Small intestine (tissue), 7 donors: ENCODE data around the gene SMARCA1. TPM values are rescaled to one million over a fixed set of nuclear protein-coding genes. Genes with fewer than 3 reads are reported as not detected.

Experiments
- DNase-seq, 2 donors: peaks; one replicate each; pipeline versions ENCODE4 v3.0.0 to v3.0.0-alpha.2; 2013
- FAIRE-seq: peaks from 2 replicates; lab custom pipeline; 2012; peaks lifted over from hg19 to GRCh38; lab: Jason Lieb, UNC
- H3K27ac ChIP-seq, 3 donors: one replicate each; pipeline ENCODE4 v1.5.1; 2013; ENCODE audit warnings: low read length in 2 of 3, mild to moderate bottlenecking in 2 of 3, control low read depth in 1 of 3, inconsistent platforms in 1 of 3, low read depth in 1 of 3, moderate library complexity in 1 of 3
- H3K27me3 ChIP-seq, 3 donors: one replicate each; pipeline ENCODE4 v1.6.1; 2013; ENCODE audit warnings: low read length in 3 of 3, inconsistent platforms in 1 of 3; ENCODE audit not compliant: control insufficient read depth in 3 of 3, insufficient read depth in 3 of 3
- H3K36me3 ChIP-seq, 3 donors: one replicate each; pipeline ENCODE4 v1.6.1; 2013; ENCODE audit warnings: low read length in 3 of 3, inconsistent platforms in 1 of 3, low read depth in 1 of 3, mild to moderate bottlenecking in 1 of 3, moderate library complexity in 1 of 3; ENCODE audit not compliant: control insufficient read depth in 3 of 3, insufficient read depth in 2 of 3
- H3K4me1 ChIP-seq, 3 donors: one replicate each; pipeline ENCODE4 v1.6.1; 2013; ENCODE audit warnings: low read length in 2 of 3, inconsistent platforms in 1 of 3, low read depth in 1 of 3, mild to moderate bottlenecking in 1 of 3, moderate library complexity in 1 of 3; ENCODE audit not compliant: control insufficient read depth in 3 of 3, insufficient read depth in 2 of 3
- H3K4me3 ChIP-seq, 3 donors: one replicate each; pipeline ENCODE4 v1.5.1; 2013; ENCODE audit warnings: low read length in 3 of 3, control low read depth in 1 of 3, inconsistent platforms in 1 of 3, low read depth in 1 of 3, mild to moderate bottlenecking in 1 of 3, moderate library complexity in 1 of 3
- H3K9me3 ChIP-seq, 2 donors: one replicate each; pipeline ENCODE4 v1.6.1; 2013; ENCODE audit warnings: low read depth in 1 of 2, low read length in 1 of 2; ENCODE audit not compliant: control insufficient read depth in 2 of 2, insufficient read depth in 1 of 2
- WGBS, 3 donors: extraction: QIAGEN DNeasy Blood & Tissue Kit; methylation state at CpG; one replicate each; pipeline ENCODE4 v1.1.7; 2013; 5-methylcytosine and 5-hydroxymethylcytosine counted together
- polyA plus RNA-seq, 4 donors: library from polyadenylated mRNA; stranded (reverse) in 3 of 4; unstranded in 1 of 4; fragments of 200-250 nt in 3 of 4; fragments of 120-200 nt in 1 of 4; gene quantifications; one replicate each; pipeline versions ENCODE4 v1.2.1 to v1.2.3, GENCODE V29; 2013
- donor health status: healthy with polysubstance abuse.
- donor health status: control.
- donor health status: control.
- donor health status: Bipolar disorder and iron deficiency.
- donor health status: healthy.

Gene SMARCA1
- polyA plus RNA-seq, 4 donors: 0.67 to 35.1 (median 4.9) TPM

- Histone ChIP-seq H3K27ac (peak overlapping the region in 2 of 3 donors; percentile 72 to 94), H3K9me3 (no peaks in the 10 kb centered on the region), H3K36me3 (no peaks in the 10 kb centered on the region), H3K4me1 (no peaks in the 10 kb centered on the region), H3K27me3 (no peaks in the 10 kb centered on the region), H3K4me3 (peak overlapping the region; percentile 41 to 96 (median 65))
- FAIRE-seq (no peak), DNase-seq (peak; percentile 28 to 64)
- WGBS, 3 donors: 1 to 26% (median 9%) methylated on average over 22 to 52 of the region's 56 CpGs
Observed at GRCh38 chrX:129522184-129523078, 859 bp downstream of the SMARCA1 start.

DNA sequence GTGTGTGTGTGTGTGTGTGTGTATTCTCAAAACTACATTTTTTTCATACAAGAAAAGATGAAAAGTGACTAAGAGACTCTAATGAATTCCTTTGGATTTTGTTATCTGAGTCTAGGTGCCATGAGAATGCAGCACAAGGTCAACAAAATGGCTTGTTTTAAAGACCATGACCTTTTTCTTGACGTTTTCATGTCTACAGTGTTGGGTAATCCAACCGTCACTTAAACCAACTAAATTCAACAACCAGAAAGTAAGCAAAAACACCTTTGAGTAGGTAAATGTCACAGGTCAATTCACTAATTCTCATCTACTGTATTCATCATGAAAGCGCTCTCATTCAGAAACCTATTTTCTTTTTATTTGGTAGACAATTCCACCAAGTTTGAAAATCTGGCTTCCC lies 3.1 kb downstream of the SMARCA1 start:
- Histone ChIP-seq H3K4me1 (no peaks in the 10 kb centered on the region), H3K27ac (no peak overlapping the region), H3K36me3 (peaks cover 0 to 2% (median 0%) of the 10 kb centered on the region in 3 donors), H3K9me3 (no peaks in the 10 kb centered on the region), H3K27me3 (no peaks in the 10 kb centered on the region), H3K4me3 (no peak overlapping the region)
- FAIRE-seq: no peak
- WGBS, 3 donors: 68 to 80% (median 72%) methylated on average over 3 of the region's 3 CpGs
- no peak for DNase-seq

DNA sequence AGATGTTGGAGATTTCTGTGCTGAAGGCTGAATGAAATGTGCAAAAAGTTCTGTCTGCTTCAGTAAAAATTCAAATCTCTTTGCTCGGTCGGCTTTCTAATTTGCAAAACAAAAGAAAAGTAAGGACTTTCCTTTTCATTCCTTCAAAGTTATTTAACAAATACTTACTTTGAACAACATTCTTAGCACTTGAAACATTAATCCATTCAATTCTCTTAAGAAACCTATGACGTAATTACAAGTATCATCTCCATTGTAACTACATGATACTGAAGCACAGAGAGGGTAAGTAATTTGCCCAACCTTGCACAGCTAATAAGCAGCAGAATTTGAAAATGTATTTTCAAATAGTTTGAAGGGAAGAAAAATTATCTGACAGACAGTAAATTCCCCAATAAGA lies 6.9 kb downstream of the SMARCA1 start:
- DNase-seq (no peak), FAIRE-seq (peak; percentile 57)
- Histone ChIP-seq H3K4me1 (no peaks in the 10 kb centered on the region), H3K27ac (no peak overlapping the region), H3K4me3 (no peak overlapping the region), H3K36me3 (peaks cover 0 to 5% (median 0%) of the 10 kb centered on the region in 3 donors), H3K27me3 (no peaks in the 10 kb centered on the region), H3K9me3 (no peaks in the 10 kb centered on the region)
- 72 to 91% (median 88%) methylated on average over 3 of the region's 3 CpGs for WGBS, 3 donors

DNA sequence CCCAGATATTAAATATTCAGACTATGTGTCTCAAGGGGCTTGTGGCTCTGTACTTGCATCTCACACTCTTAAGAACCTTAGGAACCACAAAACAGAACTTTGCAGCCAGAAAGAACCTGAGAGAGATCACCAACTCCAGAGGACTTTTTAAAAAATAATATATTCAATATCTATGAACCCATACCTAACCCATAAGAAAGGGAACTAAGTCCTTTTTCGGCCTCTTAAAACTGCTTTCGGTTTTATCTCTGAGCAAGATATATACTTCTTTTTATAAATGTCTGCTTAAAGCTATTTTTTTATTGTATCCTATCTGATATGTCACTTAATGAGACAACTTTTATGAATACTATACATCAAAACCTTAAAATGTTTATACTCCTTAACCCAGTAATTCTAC lies 10.9 kb downstream of the SMARCA1 start:
- DNase-seq (no peak), FAIRE-seq (no peak)
- Histone ChIP-seq H3K4me1 (no peaks in the 10 kb centered on the region), H3K27me3 (no peaks in the 10 kb centered on the region), H3K27ac (peak overlapping the region in 1 of 3 donors; percentile 28), H3K9me3 (no peaks in the 10 kb centered on the region), H3K36me3 (peaks cover 0 to 8% (median 0%) of the 10 kb centered on the region in 3 donors), H3K4me3 (no peak overlapping the region)
- 63 to 71% (median 67%) methylated on average over 2 of the region's 2 CpGs for WGBS, 3 donors

GRCh38 chrX:129511689-129512088 lies 11.6 kb downstream of the SMARCA1 start:
- 56 to 79% (median 64%) methylated on average over 5 of the region's 5 CpGs for WGBS, 3 donors
- H3K36me3 ChIP-seq: peaks cover 0 to 9% (median 0%) of the 10 kb centered on the region in 3 donors
- peak overlapping the region in 1 of 3 donors; percentile 28 for H3K27ac ChIP-seq
- no peaks in the 10 kb centered on the region for H3K27me3 ChIP-seq
- FAIRE-seq (no peak), DNase-seq (peak in 1 of 2 donors; percentile 44)
- H3K9me3 ChIP-seq: no peaks in the 10 kb centered on the region
- H3K4me3 ChIP-seq: no peak overlapping the region
- no peaks in the 10 kb centered on the region for H3K4me1 ChIP-seq

DNA sequence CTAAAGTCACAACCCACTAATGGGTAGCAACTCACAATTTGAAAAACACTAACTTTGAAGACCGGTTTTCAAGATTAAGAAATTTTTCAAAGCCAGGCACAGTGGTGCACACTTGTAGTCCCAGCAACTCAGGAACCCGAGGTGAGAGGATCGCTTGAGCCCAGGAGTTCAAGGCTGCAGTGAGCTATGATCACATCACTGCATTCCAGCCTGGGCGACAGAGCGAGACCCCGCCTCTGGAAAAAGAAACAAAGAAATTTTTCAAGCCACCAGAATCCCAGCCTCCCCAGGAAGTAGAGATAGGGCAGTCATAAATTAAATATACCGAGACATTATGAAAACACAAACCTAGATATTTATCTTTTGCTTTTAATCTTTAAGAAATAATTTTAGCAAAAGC lies 13.0 kb downstream of the SMARCA1 start:
- no peak overlapping the region for H3K27ac ChIP-seq
- WGBS, 3 donors: 58 to 86% (median 79%) methylated on average over 7 of the region's 7 CpGs
- FAIRE-seq: no peak

GRCh38 chrX:129497146-129497843 lies 26.0 kb downstream of the SMARCA1 start:
- H3K4me3 ChIP-seq: no peak overlapping the region
- H3K27me3 ChIP-seq: no peaks in the 10 kb centered on the region
- no peaks in the 10 kb centered on the region for H3K9me3 ChIP-seq
- FAIRE-seq (no peak), DNase-seq (no peak)
- no peaks in the 10 kb centered on the region for H3K4me1 ChIP-seq
- peaks cover 0 to 16% (median 0%) of the 10 kb centered on the region in 3 donors for H3K36me3 ChIP-seq
- 68 to 84% (median 81%) methylated on average over 3 of the region's 3 CpGs for WGBS, 3 donors
- H3K27ac ChIP-seq: no peak overlapping the region

More for the DNA sequence above, 13.0 kb downstream of the SMARCA1 start:
- no peaks in the 10 kb centered on the region for H3K27me3 ChIP-seq
- no peaks in the 10 kb centered on the region for H3K4me1 ChIP-seq
- no peak for DNase-seq
- H3K36me3 ChIP-seq: peaks cover 0 to 9% (median 0%) of the 10 kb centered on the region in 3 donors
- H3K4me3 ChIP-seq: no peak overlapping the region
- no peaks in the 10 kb centered on the region for H3K9me3 ChIP-seq

- Histone ChIP-seq H3K4me1 (no peaks in the 10 kb centered on the region), H3K27me3 (no peaks in the 10 kb centered on the region), H3K36me3 (peaks cover 0 to 14% (median 0%) of the 10 kb centered on the region in 3 donors), H3K9me3 (no peaks in the 10 kb centered on the region), H3K4me3 (no peak overlapping the region), H3K27ac (no peak overlapping the region)
- DNase-seq: no peak
- no peak for FAIRE-seq
- 79 to 91% (median 89%) methylated on average over 6 of the region's 6 CpGs for WGBS, 3 donors
Observed at GRCh38 chrX:129496625-129497024, 26.7 kb downstream of the SMARCA1 start.
